Glutamatergic neuron (in vitro differentiated cells): ENCODE results near the gene TRPC4AP. TPM values are rescaled to one million over a fixed set of nuclear protein-coding genes. Genes with fewer than 3 reads are reported as not detected.

Experiments used
- DNase-seq: peaks from one replicate; pipeline ENCODE4 v3.0.0; 2022
- H3K27ac Mint-ChIP-seq: one replicate; pipeline ENCODE4 v1.8.0; 2020; ENCODE audit warnings: mild to moderate bottlenecking, mixed read lengths, inconsistent platforms; ENCODE audit not compliant: unreplicated experiment
- H3K27me3 Mint-ChIP-seq: one replicate; pipeline ENCODE4 v1.8.0; 2020; ENCODE audit warnings: mild to moderate bottlenecking, moderate library complexity, mixed read lengths, inconsistent platforms; ENCODE audit not compliant: unreplicated experiment
- H3K36me3 Mint-ChIP-seq: one replicate; pipeline ENCODE4 v1.8.0; 2020; ENCODE audit warnings: mild to moderate bottlenecking, mixed read lengths, inconsistent platforms; ENCODE audit not compliant: unreplicated experiment
- H3K4me1 Mint-ChIP-seq: one replicate; pipeline ENCODE4 v1.8.0; 2020; ENCODE audit warnings: mild to moderate bottlenecking, low read depth, mixed read lengths, inconsistent platforms; ENCODE audit not compliant: unreplicated experiment
- H3K4me3 Mint-ChIP-seq: one replicate; pipeline ENCODE4 v1.8.0; 2020; ENCODE audit warnings: mild to moderate bottlenecking, mixed read lengths, inconsistent platforms; ENCODE audit not compliant: unreplicated experiment
- H3K9me3 Mint-ChIP-seq: one replicate; pipeline ENCODE4 v1.8.0; 2020; ENCODE audit warnings: mild to moderate bottlenecking, moderate library complexity, mixed read lengths, inconsistent platforms; ENCODE audit not compliant: unreplicated experiment
- total RNA-seq: library from RNA; stranded (reverse); fragmentation: NEBNext Ultra II Directional; extraction: Animal tissue kit (Norgen Biotek cat#: 25700); gene quantifications from one replicate; pipeline ENCODE4 v1.2.1, GENCODE V29; 2021; ENCODE audit not compliant: unreplicated experiment
- TF ChIP-seq, protein P1 (sequence below): fragments of 200-600 bp; sonication (generic); IDR thresholded peaks from one replicate; pipeline ENCODE4 v1.5.0; 2021; ENCODE audit not compliant: partially characterized antibody, unreplicated experiment

TRPC4AP gene
- total RNA-seq, 1 donor from 2014 or later, result 67.5 TPM

- H3K27ac Mint-ChIP-seq, result no peak overlapping the region
- peaks cover 9% of the 10 kb centered on the region for H3K27me3 Mint-ChIP-seq
- peaks cover 5% of the 10 kb centered on the region for H3K9me3 Mint-ChIP-seq
- no peak for DNase-seq
- no peak overlapping the region for H3K4me3 Mint-ChIP-seq
- no peaks in the 10 kb centered on the region for H3K36me3 Mint-ChIP-seq
- peaks cover 26% of the 10 kb centered on the region for H3K4me1 Mint-ChIP-seq
- TF ChIP-seq, protein P1, sequence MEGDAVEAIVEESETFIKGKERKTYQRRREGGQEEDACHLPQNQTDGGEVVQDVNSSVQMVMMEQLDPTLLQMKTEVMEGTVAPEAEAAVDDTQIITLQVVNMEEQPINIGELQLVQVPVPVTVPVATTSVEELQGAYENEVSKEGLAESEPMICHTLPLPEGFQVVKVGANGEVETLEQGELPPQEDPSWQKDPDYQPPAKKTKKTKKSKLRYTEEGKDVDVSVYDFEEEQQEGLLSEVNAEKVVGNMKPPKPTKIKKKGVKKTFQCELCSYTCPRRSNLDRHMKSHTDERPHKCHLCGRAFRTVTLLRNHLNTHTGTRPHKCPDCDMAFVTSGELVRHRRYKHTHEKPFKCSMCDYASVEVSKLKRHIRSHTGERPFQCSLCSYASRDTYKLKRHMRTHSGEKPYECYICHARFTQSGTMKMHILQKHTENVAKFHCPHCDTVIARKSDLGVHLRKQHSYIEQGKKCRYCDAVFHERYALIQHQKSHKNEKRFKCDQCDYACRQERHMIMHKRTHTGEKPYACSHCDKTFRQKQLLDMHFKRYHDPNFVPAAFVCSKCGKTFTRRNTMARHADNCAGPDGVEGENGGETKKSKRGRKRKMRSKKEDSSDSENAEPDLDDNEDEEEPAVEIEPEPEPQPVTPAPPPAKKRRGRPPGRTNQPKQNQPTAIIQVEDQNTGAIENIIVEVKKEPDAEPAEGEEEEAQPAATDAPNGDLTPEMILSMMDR, result no peak
These were observed 109.4 kb downstream of the TRPC4AP start for GRCh38 chr20:34983089-34983820.

DNA sequence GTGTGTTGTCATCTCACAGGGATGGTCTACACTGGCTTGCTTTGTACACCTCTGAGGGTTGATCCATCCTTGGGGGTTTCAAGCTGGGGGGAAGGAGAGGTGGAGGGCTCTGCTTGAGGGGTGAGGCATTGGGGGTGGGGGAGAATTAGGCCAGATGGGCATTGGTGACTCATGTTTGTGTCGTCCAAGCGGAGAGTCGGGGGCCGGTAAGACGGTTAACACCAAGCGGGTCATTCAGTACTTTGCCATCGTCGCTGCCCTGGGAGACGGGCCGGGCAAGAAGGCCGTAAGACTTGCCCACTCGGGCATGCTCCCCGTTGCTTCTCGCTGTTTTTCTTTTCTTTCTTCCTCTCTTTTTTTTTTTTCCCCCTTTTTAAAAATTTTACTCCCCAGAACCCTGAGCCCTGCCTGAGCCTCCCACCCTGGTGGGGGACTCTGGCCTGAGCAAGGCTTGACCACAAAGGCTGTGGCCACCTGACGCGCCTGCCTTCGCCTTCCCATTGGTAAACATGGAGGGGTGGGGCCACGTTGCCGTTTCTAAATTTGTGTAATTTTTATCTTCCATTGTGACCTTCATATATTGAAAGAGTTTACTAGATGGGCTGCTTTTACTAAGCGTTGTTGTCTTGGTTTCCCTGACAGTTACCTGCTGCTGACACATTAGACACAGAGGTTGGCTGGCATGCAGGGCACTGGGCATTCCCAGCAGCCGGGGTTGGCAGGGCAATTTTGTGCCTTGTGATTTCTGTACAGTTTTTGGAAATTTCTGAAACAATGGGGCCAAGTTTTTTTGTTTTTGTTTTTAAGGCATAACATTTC lies 110.1 kb downstream of the TRPC4AP start:
- no peak for DNase-seq
- Mint-ChIP-seq H3K4me3 (peak overlapping the region; percentile 32), H3K9me3 (peaks cover 5% of the 10 kb centered on the region), H3K36me3 (no peaks in the 10 kb centered on the region), H3K4me1 (peaks cover 23% of the 10 kb centered on the region), H3K27me3 (peaks cover 9% of the 10 kb centered on the region), H3K27ac (no peak overlapping the region)
- TF ChIP-seq, protein P1, result no peak

DNA sequence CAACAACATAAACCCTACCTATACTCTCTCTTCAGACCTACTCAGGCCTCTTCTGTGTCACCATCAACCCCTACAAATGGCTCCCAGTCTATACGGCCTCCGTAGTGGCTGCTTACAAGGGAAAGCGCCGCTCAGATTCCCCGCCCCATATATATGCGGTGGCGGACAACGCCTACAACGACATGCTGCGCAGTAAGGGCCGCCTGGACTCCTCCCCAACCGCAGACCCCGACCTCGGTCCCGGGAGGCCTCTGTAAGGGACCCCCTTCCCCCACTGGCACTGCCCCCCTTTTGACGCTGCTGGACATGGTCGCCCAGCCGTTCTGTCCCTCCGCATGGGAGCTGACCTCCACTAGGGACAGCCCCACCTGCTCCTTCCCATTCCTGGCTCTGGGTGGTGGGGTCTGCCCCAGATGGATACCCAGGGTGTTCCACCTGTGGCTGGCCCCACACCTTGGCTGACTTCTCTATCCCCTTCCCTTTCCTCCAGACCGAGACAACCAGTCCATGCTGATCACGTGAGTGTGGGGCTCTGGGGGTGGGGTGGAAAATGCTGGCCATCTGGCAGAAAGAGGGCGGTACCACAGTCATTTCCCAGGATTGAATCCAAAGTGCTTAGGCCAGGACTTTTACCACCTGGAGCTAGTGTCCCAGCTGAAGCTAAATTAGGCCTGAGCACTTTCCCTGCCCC lies 111.9 kb downstream of the TRPC4AP start:
- H3K4me3 Mint-ChIP-seq, result peak overlapping the region; percentile 61
- H3K4me1 Mint-ChIP-seq, result peaks cover 27% of the 10 kb centered on the region
- H3K9me3 Mint-ChIP-seq, result no peaks in the 10 kb centered on the region
- no peaks in the 10 kb centered on the region for H3K36me3 Mint-ChIP-seq
- H3K27ac Mint-ChIP-seq, result peak overlapping the region; percentile 93
- TF ChIP-seq, protein P1, result no peak
- DNase-seq, result peak; percentile 72
- peaks cover 8% of the 10 kb centered on the region for H3K27me3 Mint-ChIP-seq

DNA sequence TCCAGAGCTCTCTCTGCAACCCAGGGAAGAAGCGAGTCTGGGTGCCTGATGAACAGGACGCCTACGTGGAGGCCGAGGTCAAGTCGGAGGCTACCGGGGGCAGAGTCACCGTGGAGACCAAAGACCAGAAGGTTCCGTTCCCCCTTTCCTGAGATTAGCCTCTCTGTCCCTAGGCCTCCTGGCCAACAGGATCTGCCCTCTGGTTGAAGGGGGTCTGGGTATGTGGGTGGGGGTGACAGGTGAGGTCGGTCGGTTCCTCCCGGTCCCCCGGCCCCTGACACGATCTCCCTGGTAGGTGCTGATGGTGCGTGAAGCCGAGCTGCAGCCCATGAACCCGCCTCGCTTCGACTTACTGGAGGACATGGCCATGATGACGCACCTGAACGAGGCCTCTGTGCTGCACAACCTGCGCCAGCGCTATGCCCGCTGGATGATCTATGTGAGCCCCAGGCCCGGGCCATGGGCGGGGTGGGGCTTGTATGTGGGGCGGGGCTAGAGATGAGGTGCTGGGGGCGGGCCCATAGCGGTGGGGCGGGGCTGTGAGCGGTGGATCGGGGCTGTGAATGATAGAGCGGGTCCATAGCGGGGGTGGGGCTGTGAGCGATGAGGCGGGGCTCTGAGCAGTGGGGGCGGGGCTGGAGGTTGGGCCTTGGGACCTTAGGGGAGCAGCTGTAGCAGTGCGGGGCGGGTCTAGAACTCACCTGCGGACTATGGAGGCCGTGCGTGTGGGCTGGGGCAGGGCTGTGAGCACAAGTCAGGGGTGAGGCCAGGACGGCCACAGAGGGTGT lies 113.0 kb downstream of the TRPC4AP start:
- Mint-ChIP-seq H3K9me3 (peaks cover 2% of the 10 kb centered on the region), H3K4me3 (no peak overlapping the region), H3K27ac (no peak overlapping the region), H3K36me3 (no peaks in the 10 kb centered on the region), H3K4me1 (peaks cover 27% of the 10 kb centered on the region), H3K27me3 (peaks cover 4% of the 10 kb centered on the region)
- DNase-seq, result no peak
- TF ChIP-seq, protein P1, result no peak
